ENCODE measurements around the gene P3R3URF. TPM values are rescaled to one million over a fixed set of nuclear protein-coding genes. Genes with fewer than 3 reads are reported as not detected.
A peak's percentile ranks its signal among the peaks of the same experiment; 100 is the strongest.

The P3R3URF gene
- total RNA-seq, 3 donors from 2014 or later = not detected

- TF ChIP-seq POLR2AphosphoS5 (IDR thresholded peaks at IDR 0.05) (peak in 1 of 3 donors; percentile 29), CTCF (IDR thresholded peaks at IDR 0.05) (no peak), POLR2A (IDR thresholded peaks at IDR 0.05) (no peak)
- H3K27me3 ChIP-seq = no peaks in the 10 kb centered on the region
- peak overlapping the region; percentile 83 to 93 for H3K27ac ChIP-seq
- intact Hi-C loops (cut with DNase I; ENCODE audit: low total_unique reads) = no loop called here
- DNase-seq (ENCODE audit: low spot score in 2 of 2) = no peak
- H3K4me1 ChIP-seq = peaks cover 7 to 22% of the 10 kb centered on the region in 2 donors
- H3K36me3 ChIP-seq = no peaks in the 10 kb centered on the region
- peak overlapping the region in 2 of 3 donors; percentile 2 to 3 for H3K4me3 ChIP-seq
- no peaks in the 10 kb centered on the region for H3K9me3 ChIP-seq
These were observed 4.9 kb downstream of the P3R3URF start for GRCh38 chr1:46171351-46171750.

GRCh38 chr1:46169811-46170454, 6.4 kb downstream of the P3R3URF start:
- peaks cover 6 to 22% of the 10 kb centered on the region in 2 donors for H3K4me1 ChIP-seq
- TF ChIP-seq POLR2A (IDR thresholded peaks at IDR 0.05) (no peak), POLR2AphosphoS5 (IDR thresholded peaks at IDR 0.05) (no peak), CTCF (IDR thresholded peaks at IDR 0.05) (no peak)
- H3K9me3 ChIP-seq = no peaks in the 10 kb centered on the region
- DNase-seq (ENCODE audit: low spot score in 2 of 2) = no peak
- no peaks in the 10 kb centered on the region for H3K27me3 ChIP-seq
- H3K36me3 ChIP-seq = no peaks in the 10 kb centered on the region
- H3K27ac ChIP-seq = peak overlapping the region in 1 of 2 donors; percentile 93
- intact Hi-C loops (cut with DNase I; ENCODE audit: low total_unique reads) = no loop called here
- no peak overlapping the region for H3K4me3 ChIP-seq

- Histone ChIP-seq H3K27ac (peak overlapping the region; percentile 21 to 93), H3K4me3 (no peak overlapping the region)
These were observed 7.8 kb downstream of the P3R3URF start for GRCh38 chr1:46168477-46168876.

GRCh38 chr1:46166521-46167462, 9.5 kb downstream of the P3R3URF start:
- Histone ChIP-seq H3K27ac (peak overlapping the region; percentile 81 to 84), H3K4me3 (peak overlapping the region; percentile 35 to 68 (median 54)), H3K36me3 (no peaks in the 10 kb centered on the region), H3K4me1 (peaks cover 3 to 4% of the 10 kb centered on the region in 2 donors), H3K27me3 (no peaks in the 10 kb centered on the region), H3K9me3 (no peaks in the 10 kb centered on the region)
- DNase-seq (ENCODE audit: low spot score in 2 of 2) = no peak
- TF ChIP-seq CTCF (IDR thresholded peaks at IDR 0.05) (no peak), POLR2A (IDR thresholded peaks at IDR 0.05) (no peak), POLR2AphosphoS5 (IDR thresholded peaks at IDR 0.05) (peak in 1 of 3 donors; percentile 33)
- intact Hi-C loops (cut with DNase I; ENCODE audit: low total_unique reads) = no loop called here

More at GRCh38 chr1:46168477-46168876, 7.8 kb downstream of the P3R3URF start:
- intact Hi-C loops (cut with DNase I; ENCODE audit: low total_unique reads) = no loop called here
- TF ChIP-seq POLR2AphosphoS5 (IDR thresholded peaks at IDR 0.05) = no peak
- TF ChIP-seq CTCF (IDR thresholded peaks at IDR 0.05) = no peak
- no peak for TF ChIP-seq POLR2A (IDR thresholded peaks at IDR 0.05)
- Histone ChIP-seq H3K9me3 (no peaks in the 10 kb centered on the region), H3K36me3 (no peaks in the 10 kb centered on the region), H3K4me1 (peaks cover 4 to 15% of the 10 kb centered on the region in 2 donors), H3K27me3 (no peaks in the 10 kb centered on the region)
- DNase-seq (ENCODE audit: low spot score in 2 of 2) = no peak

DNA sequence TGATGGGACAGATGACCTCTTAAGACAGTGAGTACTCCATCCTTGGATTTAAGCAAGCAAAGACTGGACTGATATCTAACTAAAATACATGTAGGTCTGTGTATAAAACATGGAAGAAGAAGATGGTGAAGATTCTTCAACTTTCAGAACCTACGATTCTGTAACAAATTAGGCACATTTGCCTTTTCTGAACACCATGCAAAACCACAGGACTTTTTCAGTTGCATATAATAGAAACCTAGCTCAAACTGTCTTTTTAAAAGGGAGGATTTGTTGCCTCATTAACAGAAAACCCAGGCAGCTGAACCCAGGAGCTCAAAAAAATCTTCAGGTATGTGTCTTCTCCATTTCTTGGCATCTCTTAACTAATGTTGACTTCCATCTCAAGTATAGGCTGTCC, 16.1 kb downstream of the P3R3URF start:
- intact Hi-C loops (cut with DNase I; ENCODE audit: low total_unique reads) = no loop called here
- Histone ChIP-seq H3K9me3 (no peaks in the 10 kb centered on the region), H3K36me3 (no peaks in the 10 kb centered on the region), H3K27ac (no peak overlapping the region), H3K27me3 (no peaks in the 10 kb centered on the region), H3K4me3 (no peak overlapping the region), H3K4me1 (no peaks in the 10 kb centered on the region)
- TF ChIP-seq POLR2AphosphoS5 (IDR thresholded peaks at IDR 0.05) (no peak), CTCF (IDR thresholded peaks at IDR 0.05) (no peak), POLR2A (IDR thresholded peaks at IDR 0.05) (no peak)
- no peak for DNase-seq (ENCODE audit: low spot score in 2 of 2)
